Neural cell (in vitro differentiated cells): ENCODE measurements around the gene S100Z. TPM values are rescaled to one million over a fixed set of nuclear protein-coding genes. Genes with fewer than 3 reads are reported as not detected.
"Not testable (repeated sequence)": the region's sequence is repeated elsewhere in the genome, so short reads cannot be mapped to it uniquely, and the experiment has no call there.

Source experiments
- H2AFZ ChIP-seq: fragments of 200-600, 300-800 bp; sonication (generic), shearing (Covaris generic); 2 replicates; pipeline ENCODE4 v1.6.0; 2014; ENCODE audit warnings: low read depth, mild to moderate bottlenecking, antibody characterized with exemption, low read length, moderate library complexity
- H3F3A ChIP-seq: fragments of 200-600 bp; shearing (Covaris generic); 2 replicates; pipeline ENCODE4 v1.6.1; 2016; ENCODE audit warnings: mild to moderate bottlenecking, moderate library complexity, mixed read lengths, antibody characterized with exemption, low read length; ENCODE audit not compliant: insufficient read depth, poor library complexity, severe bottlenecking
- H3K27ac ChIP-seq: fragments of 200-600, 300-800 bp; sonication (generic), shearing (Covaris generic); 2 replicates; pipeline ENCODE4 v1.5.1; 2014; ENCODE audit warnings: mild to moderate bottlenecking, low read length, moderate library complexity
- H3K27me3 ChIP-seq: fragments of 300-800, 200-600 bp; sonication (generic), shearing (Covaris generic); 2 replicates; pipeline ENCODE4 v1.6.0; 2014; ENCODE audit warnings: mild to moderate bottlenecking, low read depth, low read length, moderate library complexity; ENCODE audit not compliant: insufficient read depth
- H3K36me3 ChIP-seq: fragments of 300-800, 200-600 bp; sonication (generic), shearing (Covaris generic); 2 replicates; pipeline ENCODE4 v1.5.1; 2014; ENCODE audit warnings: mild to moderate bottlenecking, antibody characterized with exemption, low read length, moderate library complexity; ENCODE audit not compliant: insufficient read depth
- H3K4me2 ChIP-seq: fragments of 300-800, 200-600 bp; sonication (generic), shearing (Covaris generic); 2 replicates; pipeline ENCODE4 v1.6.0; 2014; ENCODE audit warnings: mild to moderate bottlenecking, low read length
- H3K4me3 ChIP-seq: fragments of 300-800, 200-600 bp; sonication (generic), shearing (Covaris generic); 2 replicates; pipeline ENCODE4 v1.5.1; 2014; ENCODE audit warnings: mild to moderate bottlenecking, low read length, moderate library complexity
- H3K79me2 ChIP-seq: fragments of 200-600 bp; shearing (Covaris generic); replicated peaks from 2 replicates; pipeline ENCODE4 v1.6.0; 2014; ENCODE audit warnings: mild to moderate bottlenecking, low read length, moderate library complexity; ENCODE audit not compliant: insufficient read depth
- H3K9ac ChIP-seq: fragments of 300-800, 200-600 bp; sonication (generic), shearing (Covaris generic); 2 replicates; pipeline ENCODE4 v1.6.1; 2016; ENCODE audit warnings: mild to moderate bottlenecking, low read length, mixed read lengths
- H3K9me2 ChIP-seq: fragments of 200-600 bp; shearing (Covaris generic); 2 replicates; pipeline ENCODE4 v1.6.1; 2016; ENCODE audit warnings: mild to moderate bottlenecking, low read length, mixed read lengths; ENCODE audit not compliant: insufficient read depth
- H3K9me3 ChIP-seq: fragments of 200-600, 300-800 bp; sonication (generic), shearing (Covaris generic); 2 replicates; pipeline ENCODE4 v1.6.1; 2016; ENCODE audit warnings: mild to moderate bottlenecking, mixed run types, low read length, moderate library complexity, mixed read lengths
- H4K20me1 ChIP-seq: fragments of 200-600 bp; shearing (Covaris generic); 2 replicates; pipeline ENCODE4 v1.6.1; 2016; ENCODE audit warnings: mild to moderate bottlenecking, mixed run types; ENCODE audit not compliant: insufficient read depth
- CTCF ChIP-seq: fragments of 450-650 bp; IDR thresholded peaks from 2 replicates; pipeline ENCODE4 v1.5.1; 2014; ENCODE audit warnings: antibody characterized with exemption, mild to moderate bottlenecking, moderate library complexity; ENCODE audit not compliant: poor library complexity, severe bottlenecking
- EP300 ChIP-seq: fragments of 450-650 bp; conservative IDR thresholded peaks from 2 replicates; pipeline ENCODE4 v1.6.1; 2014; ENCODE audit warnings: antibody characterized with exemption, mild to moderate bottlenecking, moderate library complexity; ENCODE audit not compliant: poor library complexity, severe bottlenecking
- EZH2 ChIP-seq: fragments of 200-600, 300-800 bp; shearing (Covaris generic), sonication (generic); IDR thresholded peaks from 2 replicates; pipeline ENCODE4 v1.6.1; 2014; ENCODE audit warnings: antibody characterized with exemption, low read length, borderline replicate concordance, mild to moderate bottlenecking; ENCODE audit not compliant: insufficient read depth, poor library complexity, severe bottlenecking
- MXI1 ChIP-seq: fragments of 450-650 bp; conservative IDR thresholded peaks from 2 replicates; pipeline ENCODE4 v1.6.1; 2014; ENCODE audit warnings: antibody characterized with exemption, mild to moderate bottlenecking; ENCODE audit not compliant: poor library complexity, severe bottlenecking
- POLR2AphosphoS5 ChIP-seq: IDR thresholded peaks from 2 replicates; pipeline ENCODE4 v1.6.1; 2012
- RAD21 ChIP-seq: fragments of 450-650 bp; conservative IDR thresholded peaks from 2 replicates; pipeline ENCODE4 v1.6.1; 2014; ENCODE audit warnings: antibody characterized with exemption, mild to moderate bottlenecking, moderate library complexity
- REST ChIP-seq: IDR thresholded peaks from 2 replicates; pipeline ENCODE4 v1.6.1; 2012; ENCODE audit warnings: borderline replicate concordance
- SMC3 ChIP-seq: fragments of 450-650 bp; conservative IDR thresholded peaks from 2 replicates; pipeline ENCODE4 v1.6.1; 2014; ENCODE audit warnings: antibody characterized with exemption, mild to moderate bottlenecking, moderate library complexity; ENCODE audit not compliant: poor library complexity
- TAF1 ChIP-seq: IDR thresholded peaks from 2 replicates; pipeline ENCODE4 v1.6.1; 2012; ENCODE audit warnings: low read depth
- polyA plus RNA-seq: library from polyadenylated mRNA; depleted of rRNA; stranded (reverse); fragments of >200 nt; gene quantifications from 2 replicates; pipeline ENCODE4 v1.2.3, GENCODE V29; 2014

The S100Z gene
- polyA plus RNA-seq, 1 donor from 2014 or later: not detected

- Histone ChIP-seq H3K9me2 (no peaks in the 10 kb centered on the region), H3K4me3 (no peak overlapping the region), H3K9ac (no peak overlapping the region), H3K79me2 (no peaks in the 10 kb centered on the region), H3K9me3 (no peaks in the 10 kb centered on the region), H3K27ac (no peak overlapping the region), H3K27me3 (no peaks in the 10 kb centered on the region), H2AFZ (no peak overlapping the region), H3F3A (no peaks in the 10 kb centered on the region), H3K36me3 (no peaks in the 10 kb centered on the region), H4K20me1 (no peaks in the 10 kb centered on the region), H3K4me2 (no peak overlapping the region)
- TF ChIP-seq TAF1: no peak
- TF ChIP-seq CTCF: no peak
- TF ChIP-seq REST: no peak
- TF ChIP-seq MXI1: no peak
- no peak for TF ChIP-seq POLR2AphosphoS5
- TF ChIP-seq SMC3: no peak
- no peak for TF ChIP-seq RAD21
- TF ChIP-seq EP300: no peak
These were observed 2.0 kb downstream of the S100Z start for GRCh38 chr5:76851728-76852369.

GRCh38 chr5:76852772-76853171 is 3.0 kb downstream of the S100Z start:
- H3K9ac ChIP-seq: no peak overlapping the region
- H3K4me3 ChIP-seq: no peak overlapping the region
- no peak overlapping the region for H2AFZ ChIP-seq
- H3F3A ChIP-seq: no peaks in the 10 kb centered on the region
- no peaks in the 10 kb centered on the region for H3K9me2 ChIP-seq
- TF ChIP-seq RAD21: no peak
- no peak for TF ChIP-seq REST
- TF ChIP-seq CTCF: no peak
- TF ChIP-seq EP300: no peak
- no peak for TF ChIP-seq SMC3
- no peak for TF ChIP-seq POLR2AphosphoS5
- TF ChIP-seq EZH2: no peak
- no peak for TF ChIP-seq TAF1
- TF ChIP-seq MXI1: no peak
- H3K36me3 ChIP-seq: no peaks in the 10 kb centered on the region
- no peaks in the 10 kb centered on the region for H4K20me1 ChIP-seq
- H3K9me3 ChIP-seq: no peaks in the 10 kb centered on the region
- no peak overlapping the region for H3K4me2 ChIP-seq
- H3K27ac ChIP-seq: no peak overlapping the region
- no peaks in the 10 kb centered on the region for H3K79me2 ChIP-seq
- H3K27me3 ChIP-seq: no peaks in the 10 kb centered on the region

GRCh38 chr5:76853741-76854140 is 3.9 kb downstream of the S100Z start:
- not testable (repeated sequence) for H3K4me2 ChIP-seq, H3K79me2 ChIP-seq, H3F3A ChIP-seq, H3K4me3 ChIP-seq, H3K27me3 ChIP-seq, H3K9me3 ChIP-seq, H3K9ac ChIP-seq, H2AFZ ChIP-seq, H3K9me2 ChIP-seq, H4K20me1 ChIP-seq, H3K36me3 ChIP-seq, H3K27ac ChIP-seq
